HG02884 (cell line): ENCODE results near the gene ZXDC.

Source experiments
- ATAC-seq: cut with Tn5 transposase; IDR thresholded peaks from one replicate; pipeline ENCODE4 v1.9.1; 2021; ENCODE audit warnings: mild to moderate bottlenecking, moderate library complexity; ENCODE audit not compliant: unreplicated experiment

The ZXDC gene

DNA sequence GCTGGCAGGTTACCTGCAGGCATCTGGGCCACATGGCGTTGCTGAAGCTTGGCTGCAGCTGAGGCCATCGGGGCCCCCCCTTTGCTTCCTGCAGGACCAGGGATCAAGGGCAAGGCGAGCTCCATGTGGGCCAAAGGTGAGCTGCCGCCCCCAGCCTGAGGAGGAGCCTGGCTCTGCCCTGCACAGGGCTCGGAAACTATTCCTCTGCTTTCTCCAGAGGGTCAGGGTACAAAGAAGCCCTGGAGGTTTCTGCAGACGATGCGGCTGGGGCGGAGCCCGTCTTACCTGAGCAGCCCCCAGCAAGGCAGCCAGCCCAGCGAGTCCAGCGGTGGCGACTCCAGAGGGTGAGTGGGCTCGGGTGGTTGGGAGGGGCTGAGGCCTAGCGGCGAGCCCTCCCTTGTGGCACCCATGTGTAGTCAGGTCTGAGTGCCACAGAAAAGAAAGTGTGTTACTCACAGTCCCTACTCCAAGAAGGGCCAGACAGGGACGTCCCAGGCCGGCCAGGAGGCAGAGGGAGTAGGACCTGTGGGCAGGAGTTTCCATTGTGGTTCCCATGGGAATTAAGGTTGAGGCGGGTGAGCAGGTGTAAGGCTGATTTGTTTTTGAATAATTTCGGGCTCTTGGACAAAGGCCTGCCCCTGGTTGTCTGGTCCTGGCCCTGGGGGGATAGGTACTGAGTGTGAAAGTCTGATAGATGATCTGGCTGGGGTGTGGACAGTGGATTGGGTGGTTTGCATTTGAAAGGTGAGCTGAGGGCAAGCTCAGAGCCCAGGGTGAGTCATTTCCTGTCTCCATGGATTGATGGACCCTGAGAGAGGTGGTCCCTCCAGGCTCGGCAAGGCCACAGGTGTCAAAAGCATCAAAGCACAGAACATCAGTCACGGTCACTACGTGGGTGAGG lies 55.6 kb downstream of the ZXDC start:
- ATAC-seq: no peak

DNA sequence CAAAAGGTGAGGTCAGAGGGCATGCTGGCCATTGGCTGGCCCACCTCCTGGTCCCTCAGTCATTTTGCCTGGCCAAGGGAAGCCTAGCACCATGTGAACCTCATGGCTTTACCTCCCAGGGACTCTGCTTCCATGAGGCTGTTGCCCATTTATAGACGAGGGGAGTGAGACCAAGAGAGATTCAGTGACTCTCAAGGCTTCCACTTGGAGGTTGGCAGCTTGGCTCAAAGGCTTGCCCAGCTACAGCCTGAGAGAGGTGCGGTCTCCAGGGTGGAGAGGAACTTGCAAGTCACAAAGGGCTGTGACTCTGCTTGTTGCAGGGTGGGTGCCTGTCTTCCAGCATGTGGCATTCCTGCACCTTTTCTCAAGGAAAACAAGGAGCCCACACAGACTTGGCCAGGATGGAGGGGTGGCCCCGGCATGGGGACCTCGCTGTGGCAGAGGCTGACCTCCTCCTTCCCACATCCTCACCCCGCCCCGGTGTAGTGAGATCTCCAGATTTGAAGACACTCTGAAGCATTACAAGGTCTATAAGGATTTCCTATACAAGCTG lies 56.5 kb downstream of the ZXDC start:
- ATAC-seq: no peak

DNA sequence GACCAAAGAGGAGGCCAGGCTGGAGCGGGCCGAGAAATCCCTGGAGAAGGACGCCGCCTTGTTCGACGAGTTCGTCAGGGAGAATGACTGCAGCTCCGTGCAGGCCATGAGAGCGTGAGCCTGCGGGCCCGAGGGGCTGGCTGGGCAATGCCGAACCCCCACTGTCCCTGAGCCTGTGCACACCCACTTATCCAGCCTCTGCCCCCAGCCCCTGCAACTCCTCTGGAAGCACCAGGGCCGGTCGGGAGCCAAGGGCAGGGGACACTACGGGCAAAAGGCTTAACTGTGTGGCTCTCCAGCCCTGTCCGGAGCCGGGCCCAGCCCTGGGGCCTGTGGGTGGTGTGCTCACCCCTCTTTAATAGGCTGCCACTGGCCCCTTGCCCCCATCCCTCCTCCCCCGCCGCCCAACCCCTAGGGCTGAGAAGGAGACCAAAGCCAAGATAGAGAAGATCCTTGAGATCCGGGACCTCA lies 57.0 kb downstream of the ZXDC start:
- ATAC-seq: no peak

DNA sequence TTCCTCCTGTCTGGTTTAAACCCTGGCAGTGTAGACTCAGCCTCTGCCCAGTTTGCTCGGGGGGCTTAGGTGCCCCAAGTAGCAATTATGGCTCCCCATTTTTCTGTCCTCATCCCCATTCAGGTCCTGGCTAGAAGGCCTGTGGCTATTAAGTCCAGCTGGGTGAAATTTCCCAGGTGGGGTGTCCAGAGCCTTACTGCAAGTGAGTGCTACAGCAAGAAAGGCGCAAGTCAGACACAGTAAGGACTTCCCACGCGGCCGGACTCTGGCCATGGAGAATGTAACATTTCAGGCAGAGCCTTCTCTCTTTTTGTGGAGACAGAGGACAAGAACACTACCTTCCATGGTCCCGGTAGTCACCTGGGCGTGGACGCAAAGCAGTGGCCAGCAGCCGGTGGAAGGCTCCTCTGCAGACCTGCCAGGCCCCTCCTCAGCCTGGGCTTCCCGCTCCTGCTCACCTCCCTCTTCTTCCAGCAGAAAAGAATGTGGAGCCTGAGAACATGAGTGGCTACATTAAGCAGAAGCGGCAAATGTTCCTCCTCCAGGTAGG lies 57.6 kb downstream of the ZXDC start:
- no peak for ATAC-seq

DNA sequence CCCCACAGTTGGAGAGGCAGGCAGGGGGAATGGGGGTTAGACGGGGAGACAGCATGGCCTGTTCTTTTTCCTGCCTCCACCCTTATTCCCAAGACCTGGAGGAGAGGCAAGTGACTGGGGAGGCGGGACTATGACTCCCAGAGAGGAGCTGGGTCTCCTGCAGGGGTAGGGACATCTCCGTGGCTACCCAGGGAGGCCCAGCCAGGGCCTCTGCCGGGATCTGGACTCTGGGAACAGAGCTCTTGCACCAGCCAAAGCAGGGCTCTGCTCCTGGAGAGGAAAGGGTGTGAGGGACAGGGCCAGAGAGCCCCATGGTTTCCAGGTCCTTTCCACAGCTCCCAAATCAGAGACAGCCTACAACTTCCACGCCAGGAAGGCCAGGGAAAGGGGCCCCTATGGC lies 58.2 kb downstream of the ZXDC start:
- ATAC-seq: no peak

DNA sequence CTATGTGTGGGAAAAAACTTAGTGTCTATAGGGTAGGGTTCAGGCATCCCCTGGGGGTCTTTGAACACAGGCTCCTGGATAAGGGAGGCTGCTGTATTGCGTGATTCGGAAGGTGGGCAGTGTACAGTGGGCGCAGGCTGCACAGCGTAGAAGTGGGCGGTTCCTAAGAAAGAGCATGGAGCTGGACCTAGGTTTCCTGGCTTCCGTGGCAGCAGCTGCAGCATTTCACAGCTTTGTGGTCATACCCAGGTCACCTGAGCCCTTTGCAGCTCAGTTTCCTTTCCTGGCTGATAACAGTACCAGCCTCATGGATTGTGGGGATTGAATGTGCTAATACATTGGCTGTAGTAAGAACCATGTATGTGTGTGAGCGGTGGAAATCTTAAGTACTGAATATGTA lies 58.7 kb downstream of the ZXDC start:
- no peak for ATAC-seq

DNA sequence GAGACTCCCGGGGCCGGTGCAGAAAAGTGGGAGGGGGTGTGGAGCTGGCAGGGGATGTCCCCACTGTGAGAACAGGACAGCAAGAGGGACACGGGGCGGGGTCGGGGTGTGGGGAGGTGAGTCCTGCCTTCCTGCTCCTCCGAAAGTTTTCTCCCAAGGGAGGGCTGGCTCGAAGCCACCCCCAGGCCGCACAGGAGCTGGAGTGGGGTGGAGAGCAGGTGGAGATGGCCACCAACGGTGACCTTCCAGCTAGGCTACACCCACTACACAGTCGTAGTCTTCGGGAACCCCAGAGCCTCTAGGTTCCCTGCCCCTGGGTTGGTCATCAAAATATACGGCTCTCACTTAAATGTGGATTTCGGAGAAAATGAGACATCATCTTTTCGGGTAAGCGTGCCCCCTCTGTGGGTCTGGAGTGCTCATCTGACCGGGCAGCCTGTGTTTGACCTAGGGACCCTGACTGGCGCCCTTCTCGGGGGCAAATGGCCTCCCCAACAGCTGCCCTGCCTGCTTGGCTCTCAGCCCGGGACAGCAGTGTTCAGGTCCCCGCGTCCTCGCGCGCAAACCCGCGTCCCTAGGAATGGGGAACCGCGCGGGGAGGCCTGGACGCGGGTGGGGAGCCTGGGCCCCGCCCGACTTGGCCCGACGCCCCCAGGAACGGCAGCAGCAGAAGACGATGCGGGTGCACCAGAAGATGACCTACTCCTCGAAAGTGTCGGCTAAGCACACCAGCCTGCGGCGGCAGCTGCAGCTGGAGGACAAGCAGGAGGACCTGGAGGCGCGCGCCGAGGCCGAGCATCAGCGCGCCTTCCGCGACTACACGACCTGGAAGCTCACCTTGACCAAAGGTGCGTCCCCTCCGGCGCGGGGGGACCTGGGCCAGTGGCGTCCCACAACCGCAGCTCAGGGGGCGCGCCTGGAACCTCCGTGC lies 59.8 kb downstream of the ZXDC start:
- ATAC-seq: no peak

DNA sequence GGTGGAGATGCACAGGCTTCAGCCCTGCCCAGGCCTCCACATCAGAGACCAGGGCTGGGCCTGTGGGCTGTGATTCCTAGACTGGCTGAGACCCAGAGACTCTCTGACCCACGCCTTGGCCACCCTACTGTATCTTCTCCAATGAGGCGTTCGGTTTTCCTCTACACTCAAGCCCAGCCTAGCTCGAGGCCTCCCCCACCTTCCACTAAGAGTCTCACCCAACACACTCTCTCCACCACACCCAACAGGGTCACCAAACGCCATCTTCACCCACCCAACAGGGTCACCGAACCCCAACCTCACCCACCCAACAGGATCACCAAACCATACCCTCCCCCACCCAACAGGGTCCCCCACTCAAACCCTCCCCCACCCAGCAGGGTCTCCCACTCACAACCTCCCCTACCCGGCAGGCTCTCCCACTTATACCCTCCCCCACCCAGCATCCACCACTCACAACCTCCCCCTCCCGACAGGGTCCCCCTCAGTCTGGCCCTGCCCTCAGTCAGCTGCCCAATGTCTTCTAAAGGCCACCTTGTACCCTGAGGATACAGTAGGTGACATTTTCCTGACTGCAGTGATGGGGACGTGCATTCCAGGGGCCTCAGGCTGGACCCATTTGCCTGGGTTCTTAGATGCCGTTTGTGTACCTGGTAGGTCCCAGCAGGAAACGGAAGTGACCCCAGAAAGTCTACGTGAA lies 60.6 kb downstream of the ZXDC start:
- ATAC-seq: no peak

DNA sequence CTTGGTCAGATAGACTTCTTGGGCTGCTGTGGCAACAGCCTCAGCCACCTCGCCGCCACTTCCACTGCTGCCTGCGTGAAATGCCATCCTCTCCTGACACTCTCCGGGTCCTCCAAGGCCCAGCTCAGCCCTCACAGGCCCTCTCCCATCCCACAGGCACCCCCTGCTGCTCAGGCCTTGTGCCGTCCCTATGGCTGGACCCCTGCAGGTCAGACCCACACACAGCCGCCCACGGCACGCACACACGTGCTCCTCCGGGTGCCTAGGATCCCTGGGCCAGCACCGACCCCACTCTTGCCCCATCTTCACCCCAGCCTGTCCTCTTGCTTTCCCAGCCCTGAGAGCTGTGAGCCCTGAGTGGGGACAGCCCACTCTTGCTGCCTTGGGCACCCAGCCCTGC lies 61.3 kb downstream of the ZXDC start:
- no peak for ATAC-seq

DNA sequence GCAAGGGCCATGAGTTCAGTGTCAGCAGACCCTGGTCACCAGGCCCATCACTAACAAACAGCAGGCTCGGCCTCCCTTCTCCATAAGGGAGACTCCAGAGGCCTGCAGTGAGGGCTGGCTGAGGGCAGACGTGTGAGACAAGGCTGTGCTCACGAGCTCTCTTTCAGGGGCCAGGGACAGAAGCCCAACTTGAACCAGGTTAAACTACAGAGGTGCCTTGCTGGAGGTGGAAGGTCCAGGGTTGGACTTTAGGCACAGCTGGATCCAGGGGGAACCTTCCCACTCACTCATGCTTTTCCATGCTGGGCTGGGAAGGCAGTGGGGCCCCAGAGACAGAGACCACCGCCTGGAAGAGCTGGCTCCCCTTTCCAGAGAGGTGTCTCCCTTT lies 62.0 kb downstream of the ZXDC start:
- no peak for ATAC-seq

DNA sequence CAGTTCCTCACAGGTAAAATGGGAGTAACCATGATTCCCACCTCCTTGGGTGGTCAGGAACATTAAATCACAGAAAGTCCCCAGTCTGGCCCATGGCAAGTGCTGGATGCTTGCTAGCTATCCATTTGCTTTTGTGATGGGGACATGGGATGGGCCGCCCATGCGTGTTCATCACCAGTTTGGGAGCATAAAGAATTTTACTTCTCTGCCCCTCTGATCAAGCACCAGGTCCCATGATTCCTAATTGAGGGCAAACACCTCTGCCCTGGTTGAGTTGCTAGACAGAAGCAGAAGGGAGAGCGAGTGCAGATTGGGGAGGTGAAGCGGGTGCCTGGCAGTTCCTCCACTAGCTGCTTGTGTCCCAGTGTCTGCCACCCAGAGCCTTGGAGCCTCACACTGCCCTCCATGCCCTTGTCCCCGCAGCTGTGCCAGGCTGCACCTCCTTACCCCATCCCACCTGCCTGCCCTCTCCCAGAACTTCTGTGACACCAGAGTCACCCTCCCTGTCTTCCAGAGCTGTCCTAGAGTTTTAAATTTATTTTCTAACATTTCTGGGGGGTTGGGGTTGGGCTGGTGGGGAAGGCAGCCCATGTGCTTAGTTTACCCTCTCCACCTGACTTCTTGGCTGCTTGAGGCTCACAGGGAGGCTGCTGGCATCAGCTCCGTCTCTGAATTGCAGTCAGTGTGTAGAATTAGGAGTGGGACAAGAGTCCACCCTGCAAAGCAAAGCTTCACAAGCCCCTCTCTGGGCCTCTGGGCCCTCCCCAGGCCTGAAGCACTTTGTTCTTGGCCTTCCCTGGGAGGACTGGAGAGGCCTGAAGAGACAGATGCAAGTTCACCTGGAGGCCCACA lies 62.6 kb downstream of the ZXDC start:
- no peak for ATAC-seq

DNA sequence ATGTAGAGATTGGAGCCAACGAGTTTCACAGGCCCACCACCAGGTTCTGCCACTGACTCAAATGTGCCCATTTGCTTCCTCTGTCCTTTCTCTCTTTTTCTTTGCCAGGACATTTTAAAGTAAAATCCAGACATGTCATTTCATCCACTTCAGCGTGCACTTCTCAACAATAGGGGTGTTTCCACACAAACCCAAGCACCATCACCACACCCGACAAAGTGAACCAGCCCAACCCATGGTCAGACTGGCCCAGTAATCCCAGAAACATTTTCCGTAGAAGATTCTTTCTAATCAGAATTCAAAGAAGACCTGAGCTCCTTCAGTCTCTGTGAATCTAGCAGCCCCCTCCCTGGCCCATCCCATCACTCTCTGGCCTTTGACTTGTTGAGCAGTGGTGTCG lies 67.6 kb downstream of the ZXDC start:
- no peak for ATAC-seq

DNA sequence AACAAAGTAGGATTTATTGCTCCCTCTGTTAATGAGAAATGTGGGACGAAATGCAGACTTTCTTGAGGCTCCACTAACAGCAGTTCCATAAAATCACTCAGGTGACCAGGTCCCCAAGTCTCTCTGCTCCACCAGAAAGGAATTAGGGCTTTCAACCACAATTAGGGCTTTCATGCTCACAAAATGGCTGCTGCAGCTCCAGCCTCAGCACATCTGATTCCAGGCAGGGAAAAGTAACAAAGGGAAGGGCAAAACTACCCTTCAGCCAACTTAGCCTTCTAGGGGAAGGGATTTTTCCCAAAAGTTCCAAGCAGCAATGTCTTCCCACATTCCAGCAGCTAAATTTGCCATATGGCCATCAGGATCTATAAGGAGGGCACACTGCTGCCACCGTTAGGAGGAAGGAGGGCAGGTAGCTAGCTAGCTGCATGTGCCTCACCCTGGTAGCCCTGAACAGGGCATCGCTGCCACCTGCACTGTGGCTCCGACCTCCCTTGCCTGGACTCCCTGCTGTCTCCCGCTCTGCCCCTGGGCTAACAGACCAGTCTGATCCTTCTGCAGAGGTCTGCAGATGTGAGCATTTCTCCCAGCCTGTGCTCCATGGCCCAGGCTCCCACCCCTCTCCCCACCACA lies 68.2 kb downstream of the ZXDC start:
- no peak for ATAC-seq

DNA sequence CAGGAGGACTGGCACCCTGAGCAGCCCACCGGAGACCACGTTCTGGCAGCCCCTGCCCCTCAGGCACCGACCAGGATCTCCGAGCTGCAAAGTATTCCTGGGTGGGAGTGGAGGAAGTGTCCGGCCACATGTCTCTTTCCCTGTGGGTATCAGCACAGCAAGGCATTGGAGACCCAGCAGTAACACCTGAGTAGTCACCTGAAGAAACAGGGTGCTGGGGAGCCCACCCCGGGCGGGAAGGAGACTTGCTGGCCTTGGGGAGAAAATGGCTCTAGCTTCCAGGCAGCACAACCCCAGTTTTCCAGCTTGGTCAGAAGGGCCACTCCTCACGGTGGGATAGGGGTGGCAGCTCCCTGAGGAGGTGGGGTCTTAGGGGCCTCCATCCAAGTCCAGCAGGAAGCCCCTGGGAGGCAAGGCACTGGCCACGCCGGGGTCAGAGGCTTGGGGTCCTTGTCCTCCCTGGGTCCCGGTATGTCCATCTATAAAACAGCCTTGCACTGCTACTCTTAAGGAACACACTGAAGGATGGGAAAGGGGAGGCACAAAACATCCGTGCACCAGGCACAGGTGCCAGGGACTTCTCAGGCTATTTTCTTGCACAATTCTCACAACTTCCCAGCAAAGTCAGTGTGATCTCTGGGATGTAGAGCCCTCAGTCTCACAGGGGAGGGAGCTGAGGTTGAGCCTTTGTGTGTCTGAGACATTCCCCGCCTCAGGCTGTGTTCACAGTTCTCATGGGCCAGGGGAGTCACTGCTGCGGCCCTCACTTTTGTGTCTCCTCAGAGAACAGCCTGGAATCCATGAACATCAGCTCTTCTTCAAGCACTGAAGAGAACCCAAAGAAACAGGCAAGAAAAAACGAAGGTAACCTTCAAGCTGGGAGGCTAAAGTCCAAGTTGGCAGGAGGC lies 69.0 kb downstream of the ZXDC start:
- no peak for ATAC-seq

DNA sequence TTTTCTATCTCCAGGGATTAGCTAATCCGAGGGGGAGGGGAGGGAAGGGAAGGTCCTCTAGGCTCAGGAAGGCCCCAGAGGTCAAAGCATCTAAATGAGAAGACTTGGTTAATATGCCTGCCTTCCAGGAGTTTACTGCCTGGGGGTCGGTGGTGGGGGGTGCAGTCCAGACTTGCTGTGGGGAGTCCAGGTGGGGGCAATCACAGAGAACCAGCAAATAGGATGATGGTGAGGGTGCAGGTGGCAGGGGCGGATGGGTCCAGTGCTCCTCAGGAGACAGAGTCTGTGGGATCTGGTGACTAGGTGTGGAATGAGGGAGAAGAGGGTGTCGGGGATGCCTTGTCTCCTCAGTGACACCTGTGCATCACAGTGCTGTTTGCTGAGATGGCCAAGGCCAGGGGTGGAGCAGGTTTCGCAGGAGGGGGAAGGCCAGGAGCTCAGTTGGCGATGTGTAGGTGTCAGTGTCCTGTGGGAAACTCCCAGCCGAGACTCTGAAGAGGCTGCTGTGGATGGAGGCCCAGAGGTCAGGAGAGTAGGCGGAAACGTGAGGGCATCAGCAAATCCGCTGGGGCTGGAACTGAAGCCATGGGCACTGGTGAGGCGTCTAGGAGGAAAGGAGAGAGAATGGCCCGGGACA lies 72.9 kb downstream of the ZXDC start:
- no peak for ATAC-seq

DNA sequence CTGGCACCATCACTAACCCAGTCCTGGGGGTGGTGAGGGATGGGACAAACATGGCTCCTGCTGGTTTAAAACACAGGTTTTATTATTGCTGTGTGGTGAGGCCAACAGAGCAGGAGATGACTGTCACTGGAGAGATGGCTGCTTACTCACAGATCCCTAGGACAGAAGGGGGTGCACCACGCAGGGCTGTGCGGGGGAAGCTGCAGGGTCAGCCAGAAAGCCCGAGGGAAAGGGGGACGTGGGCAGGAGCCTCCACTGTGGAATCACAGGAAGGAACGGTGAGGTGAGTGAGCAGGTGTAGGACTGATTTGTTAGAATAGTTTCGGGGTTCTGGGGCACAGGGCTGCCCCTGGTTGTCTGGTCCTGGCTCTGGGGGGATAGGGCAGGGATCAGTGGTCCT lies 73.5 kb downstream of the ZXDC start:
- ATAC-seq: no peak

DNA sequence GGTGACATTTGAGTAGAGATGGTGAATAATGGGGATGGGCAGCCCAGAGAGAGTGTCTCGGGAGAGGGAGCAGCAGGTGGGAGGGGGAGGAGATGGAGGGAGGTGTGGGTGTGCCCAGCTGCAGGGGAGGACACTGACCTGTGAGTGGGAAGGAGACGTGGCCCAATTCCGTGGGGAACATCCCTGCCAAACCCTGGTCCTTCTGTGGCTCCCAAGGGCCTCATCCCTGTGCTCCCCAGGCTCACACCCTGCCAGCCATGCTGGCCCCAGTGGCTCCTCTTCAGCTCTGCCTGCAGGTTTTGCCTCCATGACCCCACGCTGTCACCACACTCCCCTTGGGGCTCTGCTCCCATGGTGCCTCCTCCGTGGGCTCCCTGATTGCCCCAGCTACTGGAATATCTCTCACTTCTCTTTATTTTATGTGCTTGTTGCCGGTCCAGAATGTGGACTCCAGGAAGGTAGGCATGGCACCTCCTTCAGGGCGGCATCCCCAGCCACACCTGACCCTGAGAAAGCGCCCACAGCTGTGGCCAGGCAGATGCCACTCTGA lies 74.0 kb downstream of the ZXDC start:
- ATAC-seq: no peak
